Measurements from ENCODE around the gene RASA1. TPM values are rescaled to one million over a fixed set of nuclear protein-coding genes. Genes with fewer than 3 reads are reported as not detected.
"Not testable (repeated sequence)": the region's sequence is repeated elsewhere in the genome, so short reads cannot be mapped to it uniquely, and the experiment has no call there.

The RASA1 gene
- total RNA-seq, 1 donor = 44.9 TPM

DNA sequence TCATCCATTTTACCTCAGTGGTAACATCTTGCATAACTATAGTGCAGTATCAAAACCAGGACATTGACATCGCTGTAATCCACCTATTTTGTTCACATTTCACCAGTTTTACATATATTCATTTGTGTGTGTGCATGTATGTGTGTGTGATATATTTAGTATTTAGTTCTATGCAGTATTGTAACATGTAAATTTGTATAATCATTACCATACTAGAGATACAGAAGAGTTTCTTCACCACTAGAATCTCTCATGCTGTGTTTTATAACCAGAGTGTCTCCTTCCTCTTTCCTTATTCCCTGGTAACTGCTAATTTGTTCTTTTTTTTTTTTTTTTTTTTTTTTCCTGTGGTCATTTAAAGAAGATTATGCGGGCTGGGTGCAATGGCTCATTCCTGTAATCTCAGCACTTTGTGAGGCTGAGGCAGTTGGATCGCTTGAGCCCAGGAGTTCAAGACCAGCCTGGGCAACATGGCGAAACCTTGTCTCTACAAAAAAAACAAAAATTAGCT, 11.0 kb downstream of the RASA1 start:
- DNase-seq (ENCODE audit: low read depth) = no peak
- TF ChIP-seq, protein P1, sequence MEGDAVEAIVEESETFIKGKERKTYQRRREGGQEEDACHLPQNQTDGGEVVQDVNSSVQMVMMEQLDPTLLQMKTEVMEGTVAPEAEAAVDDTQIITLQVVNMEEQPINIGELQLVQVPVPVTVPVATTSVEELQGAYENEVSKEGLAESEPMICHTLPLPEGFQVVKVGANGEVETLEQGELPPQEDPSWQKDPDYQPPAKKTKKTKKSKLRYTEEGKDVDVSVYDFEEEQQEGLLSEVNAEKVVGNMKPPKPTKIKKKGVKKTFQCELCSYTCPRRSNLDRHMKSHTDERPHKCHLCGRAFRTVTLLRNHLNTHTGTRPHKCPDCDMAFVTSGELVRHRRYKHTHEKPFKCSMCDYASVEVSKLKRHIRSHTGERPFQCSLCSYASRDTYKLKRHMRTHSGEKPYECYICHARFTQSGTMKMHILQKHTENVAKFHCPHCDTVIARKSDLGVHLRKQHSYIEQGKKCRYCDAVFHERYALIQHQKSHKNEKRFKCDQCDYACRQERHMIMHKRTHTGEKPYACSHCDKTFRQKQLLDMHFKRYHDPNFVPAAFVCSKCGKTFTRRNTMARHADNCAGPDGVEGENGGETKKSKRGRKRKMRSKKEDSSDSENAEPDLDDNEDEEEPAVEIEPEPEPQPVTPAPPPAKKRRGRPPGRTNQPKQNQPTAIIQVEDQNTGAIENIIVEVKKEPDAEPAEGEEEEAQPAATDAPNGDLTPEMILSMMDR (IDR thresholded peaks at IDR 0.05; ENCODE audit: insufficient read depth, low read depth, low read length) = no peak

DNA sequence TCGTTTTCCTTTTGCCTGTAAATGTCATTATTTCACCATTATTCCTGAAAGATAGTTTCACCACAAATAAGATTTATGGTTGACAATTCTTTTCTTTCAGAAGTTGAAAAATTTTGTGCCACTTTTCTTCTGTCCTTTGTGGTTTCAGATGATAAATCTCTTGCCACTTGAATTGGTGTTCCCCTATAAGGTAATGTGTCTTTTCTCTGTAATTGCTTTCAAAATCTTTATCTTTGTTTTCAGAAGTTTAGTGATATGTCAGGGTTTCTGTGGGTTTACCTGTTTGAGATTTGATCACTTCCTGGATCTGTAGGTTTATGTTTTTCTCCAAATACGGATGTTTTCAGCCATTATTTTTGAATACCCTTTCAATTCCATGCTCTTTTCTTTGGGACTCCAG, 14.6 kb downstream of the RASA1 start:
- no peak for DNase-seq (ENCODE audit: low read depth)
- TF ChIP-seq, protein P1 (IDR thresholded peaks at IDR 0.05; ENCODE audit: insufficient read depth, low read depth, low read length) = no peak
- no peak overlapping the region for H3K4me3 ChIP-seq (ENCODE audit: low read depth, low read length)

More for the DNA sequence above, 11.0 kb downstream of the RASA1 start:
- no peak overlapping the region for H3K4me3 ChIP-seq (ENCODE audit: low read depth, low read length)

DNA sequence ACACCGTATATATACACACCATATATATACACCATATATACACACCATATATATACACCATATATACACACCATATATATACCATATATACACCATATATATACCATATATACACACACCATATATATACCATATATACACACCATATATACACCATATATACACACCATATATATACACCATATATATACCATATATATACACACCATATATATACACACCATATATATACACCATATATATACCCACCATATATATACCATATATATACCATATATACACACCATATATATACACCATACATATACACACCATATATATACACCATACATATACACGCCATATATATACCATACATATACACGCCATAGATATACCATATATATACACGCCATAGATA, 19.6 kb downstream of the RASA1 start:
- H3K4me3 ChIP-seq (ENCODE audit: low read depth, low read length); DNase-seq (ENCODE audit: low read depth): not testable (repeated sequence)

DNA sequence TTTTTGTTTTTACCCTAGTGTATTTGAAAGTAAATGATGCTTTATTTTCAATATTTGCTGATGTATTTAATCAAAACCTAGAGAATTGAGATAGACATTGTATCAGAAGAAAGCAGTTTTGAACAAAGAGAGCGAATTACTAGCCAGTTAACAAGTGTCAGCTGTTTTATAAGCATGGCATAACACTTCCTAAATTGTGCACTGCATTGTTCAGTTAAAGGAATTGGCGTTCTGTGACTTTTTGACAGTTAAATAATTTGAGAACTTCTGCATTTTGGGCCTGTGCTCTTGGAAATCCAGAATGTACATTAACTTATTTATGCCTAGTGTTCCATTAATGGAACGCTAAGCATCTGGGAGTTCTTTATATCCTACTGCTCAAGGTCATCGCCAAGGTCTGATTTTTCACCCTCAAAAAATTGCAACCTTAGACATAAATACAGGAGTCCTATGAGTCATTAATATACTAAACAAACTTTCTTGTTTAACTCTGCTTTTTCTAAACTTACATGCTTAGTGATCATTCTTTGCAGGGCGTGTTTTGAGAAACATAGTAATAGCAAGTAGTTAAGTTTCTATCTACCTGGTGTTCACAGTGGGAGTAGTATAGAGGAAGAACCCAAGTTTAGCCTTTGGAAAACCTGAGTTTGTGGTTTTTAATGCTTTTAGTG, 31.1 kb downstream of the RASA1 start:
- TF ChIP-seq, protein P1 (IDR thresholded peaks at IDR 0.05; ENCODE audit: insufficient read depth, low read depth, low read length) = no peak
- DNase-seq (ENCODE audit: low read depth) = peak; percentile 21
- H3K4me3 ChIP-seq (ENCODE audit: low read depth, low read length) = no peak overlapping the region

DNA sequence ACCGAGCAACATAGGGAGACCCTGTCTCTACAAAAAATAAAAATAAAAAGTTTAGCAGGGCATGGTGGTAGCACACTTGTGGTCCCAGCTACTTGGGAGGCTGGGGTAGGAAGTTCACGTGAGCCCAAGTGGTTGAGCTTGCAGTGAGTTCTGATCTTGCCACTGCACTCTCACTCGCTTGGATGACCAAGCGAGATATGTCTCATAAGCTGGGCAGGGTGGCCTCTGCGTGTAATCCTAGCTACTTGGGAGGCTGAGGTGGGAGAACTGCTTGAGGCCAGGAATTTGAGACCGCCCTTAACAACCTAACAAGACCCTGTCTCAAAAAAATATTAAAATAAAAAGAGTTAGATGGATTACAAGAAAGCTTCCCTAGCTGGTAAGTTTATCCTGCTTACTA, 32.5 kb downstream of the RASA1 start:
- TF ChIP-seq, protein P1 (IDR thresholded peaks at IDR 0.05; ENCODE audit: insufficient read depth, low read depth, low read length) = no peak
- no peak overlapping the region for H3K4me3 ChIP-seq (ENCODE audit: low read depth, low read length)
- no peak for DNase-seq (ENCODE audit: low read depth)

DNA sequence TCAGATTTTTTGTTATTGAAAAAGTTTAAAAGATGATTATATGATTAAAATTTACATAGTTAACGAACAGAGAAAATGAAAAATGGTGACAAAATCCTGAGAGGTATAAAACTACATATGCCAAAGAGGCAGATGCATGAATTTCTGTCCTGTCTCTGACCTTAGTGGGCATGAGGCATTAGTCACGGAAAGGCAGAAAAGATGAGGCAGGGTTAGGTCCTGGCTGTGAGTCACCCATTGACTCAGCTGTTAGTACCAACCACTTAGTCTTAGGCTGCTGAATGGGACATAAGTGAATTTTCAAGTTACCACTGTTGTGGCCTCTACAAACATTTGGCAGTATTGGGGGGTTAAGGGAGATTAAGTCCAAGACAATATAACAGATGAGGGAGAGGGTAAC, 33.1 kb downstream of the RASA1 start:
- peak; percentile 86 for DNase-seq (ENCODE audit: low read depth)
- TF ChIP-seq, protein P1 (IDR thresholded peaks at IDR 0.05; ENCODE audit: insufficient read depth, low read depth, low read length) = no peak
- H3K4me3 ChIP-seq (ENCODE audit: low read depth, low read length) = no peak overlapping the region

DNA sequence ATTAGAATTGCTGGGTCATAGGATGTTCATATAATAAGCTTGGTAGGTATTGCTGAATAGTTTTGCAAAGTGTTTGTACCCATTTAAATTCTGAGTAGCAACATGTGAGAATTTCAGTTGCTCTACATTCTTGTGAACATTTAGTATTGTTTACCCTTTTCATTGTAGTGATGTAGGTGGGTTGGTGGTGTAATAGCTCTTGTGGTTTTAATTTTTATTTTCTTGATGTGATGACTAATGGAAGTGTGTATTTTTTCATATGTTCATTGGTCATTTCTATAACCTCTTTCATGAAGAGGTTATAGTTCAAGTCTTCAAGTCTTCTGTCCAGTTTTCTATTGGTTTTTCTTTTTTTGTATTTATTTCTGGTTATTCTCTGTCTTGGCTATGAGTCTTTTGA, 34.4 kb downstream of the RASA1 start:
- H3K4me3 ChIP-seq (ENCODE audit: low read depth, low read length) = no peak overlapping the region
- TF ChIP-seq, protein P1 (IDR thresholded peaks at IDR 0.05; ENCODE audit: insufficient read depth, low read depth, low read length) = no peak
- DNase-seq (ENCODE audit: low read depth) = peak; percentile 62
